ENCODE results near the gene ANKRD16.
"Not testable (repeated sequence)": the region's sequence is repeated elsewhere in the genome, so short reads cannot be mapped to it uniquely, and the experiment has no call there.

The ANKRD16 gene

DNA sequence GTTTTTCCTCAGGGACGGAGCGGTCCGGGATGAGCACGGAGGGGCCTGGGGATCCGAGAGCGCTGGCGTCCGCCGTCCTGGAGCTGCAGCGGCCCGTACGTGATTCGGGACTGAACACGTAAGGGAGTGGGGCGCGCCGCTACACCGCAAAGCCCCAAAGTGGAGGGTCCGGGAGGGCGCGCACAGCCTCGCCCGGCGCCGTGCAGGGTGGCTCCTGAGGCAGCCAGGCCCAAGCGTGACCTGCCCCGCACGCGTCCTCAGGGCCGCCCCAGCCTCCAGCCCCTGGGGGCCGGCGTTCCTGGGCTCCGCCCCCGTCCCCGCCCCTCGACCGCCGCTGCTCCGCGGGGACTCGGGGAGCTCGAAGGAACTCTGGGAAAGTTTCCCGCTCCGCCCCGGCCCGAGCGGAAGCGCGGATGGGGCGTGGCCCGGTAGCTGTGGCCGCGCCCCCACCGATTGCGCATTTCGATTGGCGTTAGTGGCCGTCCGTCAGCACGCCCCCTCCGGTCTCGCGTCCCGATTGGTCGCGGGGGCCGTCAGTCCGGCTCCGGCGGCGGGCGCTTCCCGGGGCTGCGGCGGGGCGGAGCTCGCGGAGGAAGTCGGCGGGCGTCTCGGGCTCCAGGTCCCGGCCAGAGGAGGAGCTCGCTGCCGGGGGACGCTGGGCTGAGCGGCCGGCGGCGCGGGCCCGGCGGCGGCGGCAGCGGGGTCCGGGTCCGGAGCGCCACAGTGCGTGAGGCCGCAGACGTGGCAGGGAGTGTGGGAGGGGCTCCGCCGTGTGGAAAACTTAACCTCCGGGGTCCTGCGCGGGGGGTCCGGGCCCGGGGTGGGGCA lies at the start of gene ANKRD16, which contains the start of gene FBH1:
Gene ANKRD16 (minus strand): TSS at position 270 of the 828 bp plus-strand sequence. CDS start 539 bp downstream, outside the sequence.
Gene FBH1 (plus strand): TSS at position 620 of the 828 bp plus-strand sequence. CDS start 103 bp downstream, at position 723.
- DNase-seq (ENCODE audit: low read depth, low spot score) = peak; percentile 98

DNA sequence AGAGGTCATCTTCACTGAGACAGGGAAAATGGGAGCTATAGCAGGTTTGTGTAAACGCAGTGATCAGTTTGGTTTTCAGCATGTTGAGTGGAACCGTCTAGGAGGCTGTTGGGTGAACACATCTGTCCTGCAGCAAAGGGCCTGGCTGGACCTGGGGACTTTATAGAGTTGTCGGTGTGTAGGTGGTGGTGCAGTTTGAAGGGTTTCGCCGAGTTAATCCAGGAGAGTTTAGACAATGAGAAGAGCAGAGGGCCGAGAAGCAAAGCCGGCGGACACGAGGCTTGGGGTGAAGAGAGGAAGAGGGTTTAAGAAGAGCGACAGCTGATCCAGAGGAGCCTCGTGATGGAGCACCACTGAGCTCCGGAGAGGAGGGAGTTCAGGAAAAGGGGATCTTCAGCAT lies 48.6 kb upstream of the ANKRD16 start:
- DNase-seq (ENCODE audit: low read depth, low spot score) = no peak

DNA sequence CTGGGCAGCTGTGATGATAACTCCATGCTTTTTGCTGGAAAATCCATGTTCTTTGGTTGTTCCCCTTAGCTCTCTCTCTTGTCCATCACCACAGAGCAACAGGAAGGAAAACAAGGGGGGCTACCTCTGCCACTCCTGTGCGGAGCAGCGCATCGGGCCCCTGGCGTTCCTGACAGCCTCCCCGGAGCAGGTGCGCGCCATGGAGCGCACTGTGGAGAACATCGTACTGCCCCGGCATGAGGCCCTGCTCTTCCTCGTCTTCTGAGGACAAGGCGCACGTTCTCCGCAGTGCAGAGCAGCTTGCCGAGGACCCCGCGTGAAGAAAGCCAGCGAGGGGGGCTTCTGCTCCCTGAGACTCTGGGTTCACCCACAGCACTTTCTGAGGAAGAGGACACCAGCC lies 47.3 kb upstream of the ANKRD16 start:
- no peak for DNase-seq (ENCODE audit: low read depth, low spot score)

DNA sequence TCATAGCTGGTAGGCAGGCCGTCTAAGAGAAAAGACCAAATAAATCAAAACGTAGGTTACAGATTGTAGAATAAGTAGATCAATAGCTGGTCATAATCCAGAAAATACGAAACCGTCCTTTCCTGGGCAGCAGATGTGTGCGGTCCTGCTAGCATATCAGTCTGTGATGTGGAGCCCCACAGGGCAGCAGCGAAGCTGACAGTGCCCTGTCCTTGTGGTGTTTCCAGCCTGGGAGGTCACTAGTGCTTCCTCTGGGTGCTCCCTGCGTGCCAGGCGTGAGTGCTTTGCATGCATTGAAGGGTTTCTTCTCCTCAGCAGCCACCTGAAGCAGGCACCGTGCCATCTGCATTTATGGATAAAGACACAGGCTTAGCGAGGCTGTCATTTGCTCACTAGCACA lies 45.9 kb upstream of the ANKRD16 start:
- DNase-seq (ENCODE audit: low read depth, low spot score) = no peak

DNA sequence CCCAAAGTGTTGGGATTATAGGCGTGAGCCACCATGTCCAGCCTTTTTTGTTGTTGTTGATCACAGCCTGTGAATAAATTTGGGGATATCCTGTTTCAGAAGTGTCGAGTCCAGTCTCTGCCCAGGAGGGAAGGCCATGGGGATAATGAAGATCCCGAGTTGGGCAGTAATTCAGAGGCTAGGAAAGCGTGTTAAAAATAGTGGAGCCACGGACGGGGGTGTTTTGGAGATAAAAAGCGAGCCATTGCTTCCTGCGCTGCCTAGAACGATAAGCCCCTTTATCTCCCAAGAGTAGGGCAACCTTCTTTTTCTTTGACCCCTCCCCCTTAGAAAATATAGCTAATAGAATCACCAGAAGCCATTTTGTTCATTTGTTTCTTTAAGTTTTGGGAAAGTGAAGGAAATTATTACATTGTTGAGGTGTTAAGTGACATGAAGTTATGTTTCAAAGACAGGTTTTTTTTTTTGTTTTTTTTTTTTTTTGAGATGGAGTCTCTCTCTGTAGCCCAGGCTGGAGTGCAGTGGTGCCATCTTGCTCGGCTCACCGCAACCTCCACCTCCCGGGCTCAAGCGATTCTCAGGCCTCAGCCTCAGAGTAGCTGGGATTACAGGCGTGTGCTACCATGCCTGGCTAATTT lies 44.3 kb upstream of the ANKRD16 start:
- DNase-seq (ENCODE audit: low read depth, low spot score) = no peak

DNA sequence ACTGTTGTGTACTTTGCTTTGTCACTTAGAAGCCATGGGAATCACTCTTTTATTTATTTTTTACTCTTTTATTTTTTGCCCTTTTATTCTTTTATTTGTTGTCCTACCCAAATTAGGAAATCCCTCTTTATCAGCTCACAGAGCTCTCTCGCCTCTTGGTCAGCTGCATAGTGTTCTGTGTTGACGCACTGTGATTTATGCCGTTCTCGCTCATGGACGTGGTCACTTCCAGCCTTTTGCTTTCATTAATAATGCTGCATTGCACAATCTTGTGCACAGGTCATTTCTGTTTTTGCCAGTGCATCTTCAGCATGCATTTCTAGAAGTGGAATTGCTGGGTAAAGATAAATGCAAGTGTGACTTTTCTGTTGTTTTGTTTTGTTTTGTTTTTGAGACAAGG lies 42.7 kb upstream of the ANKRD16 start:
- DNase-seq (ENCODE audit: low read depth, low spot score) = no peak

DNA sequence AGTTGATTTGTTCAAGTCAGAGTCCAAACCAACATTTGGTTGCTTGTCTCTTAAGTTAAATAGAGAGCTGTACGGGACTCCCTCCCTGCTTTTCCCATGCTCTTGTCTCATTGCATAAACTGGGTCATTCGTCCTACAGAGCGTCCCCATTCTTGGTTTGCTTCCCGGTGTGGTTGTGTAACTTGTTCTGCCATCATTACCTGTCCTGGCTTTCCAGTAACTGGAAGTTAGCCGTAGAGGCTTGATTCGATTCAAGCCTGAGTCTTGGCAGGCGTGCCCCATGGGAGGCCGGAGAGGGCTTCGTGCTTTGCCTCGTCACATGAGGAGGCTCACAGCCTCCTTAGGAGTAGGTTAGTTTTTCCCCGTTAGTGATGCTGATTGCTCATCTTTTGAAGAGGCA lies 40.6 kb upstream of the ANKRD16 start:
- no peak for DNase-seq (ENCODE audit: low read depth, low spot score)

DNA sequence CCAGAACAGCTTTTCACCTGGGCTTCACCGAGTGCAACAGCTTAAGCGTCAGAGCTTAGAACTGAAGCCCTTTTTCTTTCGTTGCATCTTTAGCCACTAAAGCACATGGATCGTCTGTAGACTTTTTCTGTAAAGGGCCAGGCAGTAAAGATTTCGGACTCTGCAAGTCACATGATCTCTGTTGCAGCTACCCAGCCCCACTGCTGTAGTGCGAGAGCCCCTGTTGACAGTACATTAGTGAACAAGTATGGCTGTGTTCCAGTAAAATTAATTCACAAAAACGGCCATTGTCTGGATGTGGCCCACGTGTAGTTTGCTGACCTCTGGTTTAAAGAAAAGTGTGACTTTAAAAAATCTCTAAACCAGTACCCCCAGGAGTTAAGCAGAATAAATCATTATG lies 39.7 kb upstream of the ANKRD16 start:
- DNase-seq (ENCODE audit: low read depth, low spot score) = no peak

DNA sequence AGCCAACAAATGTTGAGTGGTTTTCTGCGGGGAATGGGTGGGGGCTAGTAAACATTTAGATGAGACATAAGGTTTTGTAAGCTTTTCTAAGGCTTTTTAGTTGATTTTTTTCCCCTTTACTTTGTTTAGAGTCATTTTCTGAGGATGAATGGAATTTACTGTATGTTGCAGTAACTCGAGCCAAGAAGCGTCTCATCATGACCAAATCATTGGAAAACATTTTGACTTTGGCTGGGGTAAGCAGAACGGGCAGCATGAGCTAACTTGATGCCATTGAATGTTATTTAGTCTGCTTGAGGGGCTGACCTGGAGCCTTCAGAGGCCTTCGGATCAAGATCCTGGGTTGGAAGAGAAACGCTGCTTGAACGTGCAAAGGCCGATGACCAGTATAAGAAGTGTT lies 37.6 kb upstream of the ANKRD16 start:
- no peak for DNase-seq (ENCODE audit: low read depth, low spot score)

DNA sequence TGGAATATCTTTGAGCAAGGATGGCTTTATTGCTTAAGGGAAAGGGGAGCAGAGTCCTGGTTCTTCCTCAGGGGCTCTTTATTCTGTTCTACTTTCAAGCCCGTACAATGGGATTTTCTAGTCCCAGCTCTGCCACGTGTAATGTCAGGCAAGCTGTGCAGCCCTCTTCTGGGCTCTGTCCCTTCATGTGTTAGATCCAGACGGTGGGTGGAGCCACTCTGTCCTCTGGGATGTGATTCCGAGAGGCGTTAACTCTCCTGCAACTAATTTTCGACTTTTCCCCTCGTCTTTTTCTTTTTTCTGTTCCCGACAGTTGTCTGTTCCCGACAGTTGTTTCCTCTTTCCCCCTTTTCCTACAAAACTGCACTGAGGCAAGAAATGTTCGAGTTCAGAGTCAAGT lies 35.2 kb upstream of the ANKRD16 start:
- no peak for DNase-seq (ENCODE audit: low read depth, low spot score)

DNA sequence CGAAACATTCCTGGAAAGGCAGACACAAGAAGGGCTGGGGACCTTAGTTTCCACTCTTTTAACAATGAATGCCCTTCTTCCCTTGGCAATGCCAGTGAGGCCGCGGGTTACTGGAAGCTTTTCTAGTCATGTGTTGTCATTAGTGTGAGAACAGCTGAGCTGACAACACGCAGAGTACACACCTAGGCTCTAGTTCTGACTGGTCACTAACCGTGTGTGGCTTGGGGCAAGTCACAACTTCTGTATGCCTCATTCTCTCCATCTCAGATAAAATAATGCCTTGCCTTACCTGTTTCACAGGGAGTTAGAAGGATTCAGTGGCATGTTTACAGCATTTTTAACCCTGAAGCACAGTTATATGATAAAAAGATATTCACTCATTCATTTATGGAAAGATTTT lies 32.1 kb upstream of the ANKRD16 start:
- DNase-seq (ENCODE audit: low read depth, low spot score) = no peak

DNA sequence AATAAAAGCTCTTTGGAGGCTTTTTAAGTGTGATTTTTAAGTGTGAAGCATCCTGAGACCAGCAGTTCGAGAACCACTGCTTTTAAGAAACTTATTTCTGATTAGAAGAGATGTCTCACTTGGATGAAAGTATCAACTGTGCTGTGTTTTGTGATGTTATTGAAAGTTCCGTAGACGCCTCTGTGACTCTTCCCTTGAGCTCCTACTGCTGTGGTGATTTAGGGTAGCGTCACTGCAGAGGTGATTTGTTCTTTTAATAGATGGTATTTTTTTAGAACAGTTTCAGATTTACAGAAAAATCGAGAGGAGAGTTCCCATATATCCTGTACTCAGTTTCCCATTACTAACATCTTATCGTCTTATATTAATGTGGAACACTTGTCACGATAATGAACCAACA lies 29.9 kb upstream of the ANKRD16 start:
- DNase-seq (ENCODE audit: low read depth, low spot score) = no peak

DNA sequence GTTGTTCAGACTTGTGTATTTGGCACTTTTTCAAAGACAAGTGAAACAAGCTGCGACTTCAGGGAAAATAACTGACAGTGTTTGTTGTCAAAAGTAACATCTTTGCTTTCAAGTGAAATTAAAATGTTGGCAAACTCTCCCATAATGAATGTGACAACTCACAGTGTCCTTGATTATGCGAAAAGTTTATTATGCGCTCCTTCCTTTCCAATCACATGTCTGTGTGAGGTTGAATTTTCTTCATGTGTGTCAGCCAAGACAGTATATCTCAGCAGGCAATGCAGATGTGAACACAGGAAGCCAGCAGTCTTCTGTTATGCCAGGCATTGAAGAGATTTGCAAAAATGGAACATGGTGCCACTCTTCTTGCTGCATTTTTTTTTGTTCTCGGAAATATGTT lies 29.1 kb upstream of the ANKRD16 start:
- no peak for DNase-seq (ENCODE audit: low read depth, low spot score)

DNA sequence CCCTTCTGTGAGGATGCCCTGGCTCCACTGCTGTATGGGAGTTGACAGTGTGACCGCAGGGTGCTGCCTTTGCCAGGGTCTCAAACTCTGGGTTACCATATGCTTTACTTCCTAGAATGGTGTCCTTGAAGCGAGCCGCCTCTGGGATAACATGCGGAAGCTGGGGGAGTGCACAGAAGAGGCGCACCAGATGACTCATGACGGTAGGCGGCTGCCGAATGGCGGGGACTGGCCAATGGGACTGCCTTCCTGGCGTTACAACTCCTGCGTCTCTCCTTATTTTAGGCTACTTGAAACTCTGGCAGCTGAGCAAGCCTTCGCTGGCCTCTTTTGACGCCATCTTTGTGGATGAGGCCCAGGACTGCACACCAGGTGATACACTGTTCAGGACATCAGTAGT lies 27.6 kb upstream of the ANKRD16 start:
- DNase-seq (ENCODE audit: low read depth, low spot score) = no peak

DNA sequence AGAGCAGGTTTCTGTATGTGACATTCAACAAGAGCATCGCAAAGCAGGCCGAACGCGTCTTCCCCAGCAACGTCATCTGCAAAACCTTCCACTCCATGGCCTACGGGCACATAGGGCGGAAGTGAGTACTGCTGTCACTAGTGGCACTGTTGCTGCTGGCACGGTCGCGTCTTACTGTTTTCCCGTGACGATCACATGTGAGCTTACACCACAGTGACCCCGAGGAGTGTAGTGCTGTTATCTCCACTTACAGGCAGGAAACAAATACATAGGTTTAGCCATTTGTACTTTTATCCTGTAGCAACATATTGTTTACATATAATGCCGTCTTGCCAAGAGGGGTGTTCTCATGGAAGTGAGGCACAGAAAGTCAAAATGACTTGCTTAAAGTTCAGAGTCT lies 25.8 kb upstream of the ANKRD16 start:
- DNase-seq (ENCODE audit: low read depth, low spot score) = no peak

DNA sequence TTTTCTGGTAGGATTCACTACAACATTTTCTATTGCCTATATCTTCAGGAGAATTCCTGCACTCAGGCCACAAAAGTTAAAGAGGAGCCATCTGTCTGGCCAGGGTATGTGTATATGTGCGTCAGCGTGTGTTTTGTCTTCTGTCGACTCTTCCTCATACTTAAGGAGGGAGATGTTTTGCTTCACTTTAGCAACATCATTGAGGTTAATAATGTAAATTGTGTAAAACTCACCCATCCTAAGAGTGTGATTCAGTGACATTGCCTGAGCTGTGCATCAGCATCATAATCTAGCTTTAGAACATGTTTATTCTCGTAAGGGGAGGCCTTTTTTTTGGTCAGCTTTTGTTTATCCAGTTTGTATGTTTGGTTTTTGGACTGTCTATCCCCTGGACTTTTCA lies 24.0 kb upstream of the ANKRD16 start:
- DNase-seq (ENCODE audit: low read depth, low spot score) = no peak

DNA sequence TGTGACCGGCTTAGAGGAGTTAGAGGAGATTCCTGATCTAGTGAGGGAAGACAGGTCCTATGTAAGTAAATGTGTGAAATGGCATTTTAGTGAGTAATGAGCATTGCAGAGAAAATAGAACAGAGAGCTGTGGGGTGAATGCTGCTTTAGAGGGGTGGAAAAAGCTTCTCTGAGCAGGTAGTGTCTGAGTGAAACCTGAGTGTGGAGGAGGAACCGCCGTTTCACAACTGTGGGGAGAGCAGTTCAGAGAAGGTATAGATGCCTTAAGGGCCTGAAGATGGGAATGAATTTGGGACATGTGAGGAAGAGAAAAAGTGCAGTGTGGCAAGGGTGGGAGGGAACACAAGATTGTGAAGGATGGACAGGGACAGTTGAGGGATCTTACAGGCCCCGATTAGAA lies 22.0 kb upstream of the ANKRD16 start:
- no peak for DNase-seq (ENCODE audit: low read depth, low spot score)

DNA sequence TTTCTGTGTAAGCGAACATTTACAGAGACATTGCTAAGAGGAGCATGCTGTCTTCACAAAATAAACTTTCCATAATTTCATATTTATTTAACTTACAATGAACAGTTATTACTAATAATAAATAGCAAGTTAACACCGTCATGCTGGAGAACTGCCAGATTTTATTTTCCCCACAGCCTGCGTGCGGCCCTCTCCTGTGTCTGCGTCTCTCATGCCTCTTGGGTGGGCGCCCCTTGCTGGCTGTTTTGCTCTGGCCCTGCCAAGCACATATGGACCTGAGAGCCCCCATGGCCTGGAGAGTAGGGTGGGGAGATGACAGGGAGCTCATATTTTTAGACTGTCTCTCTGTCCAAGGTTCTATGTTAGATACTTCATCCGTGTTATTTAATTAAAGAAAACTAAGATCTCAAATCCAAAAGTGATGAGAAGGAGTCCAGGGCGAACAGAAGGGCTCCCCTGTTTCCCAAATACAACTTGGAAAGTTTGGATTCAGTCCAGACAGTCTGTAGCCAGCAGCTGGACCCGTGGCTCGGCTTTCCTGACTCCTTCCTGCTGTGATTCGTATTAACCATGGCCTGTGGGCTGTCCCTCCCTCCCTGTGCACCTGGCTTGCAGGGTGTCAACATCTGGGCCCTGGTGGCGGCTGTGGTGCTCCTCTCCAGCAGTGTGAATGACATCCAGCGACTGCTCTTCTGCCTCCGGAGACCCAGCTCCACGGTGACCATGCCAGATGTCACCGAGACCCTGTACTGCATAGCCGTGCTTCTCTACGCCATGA lies 20.8 kb upstream of the ANKRD16 start:
- no peak for DNase-seq (ENCODE audit: low read depth, low spot score)

DNA sequence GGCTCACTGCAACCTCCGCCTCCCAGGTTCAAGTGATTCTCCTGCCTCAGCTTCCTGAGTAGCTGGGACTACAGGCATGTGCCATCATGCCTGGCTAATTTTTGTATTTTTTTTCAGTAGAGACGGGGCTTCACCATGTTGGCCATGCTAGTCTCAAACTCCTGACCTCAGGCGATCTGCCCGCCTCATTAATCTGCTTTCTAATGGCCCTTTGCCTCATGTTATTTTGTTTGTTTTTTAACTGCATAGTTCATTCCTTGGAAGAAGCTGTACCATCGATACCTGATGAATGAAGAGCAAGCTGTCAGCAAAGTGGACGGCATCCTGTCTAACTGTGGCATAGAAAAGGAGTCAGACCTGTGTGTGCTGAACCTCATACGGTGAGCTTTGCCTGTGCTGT lies 19.0 kb upstream of the ANKRD16 start:
- not testable (repeated sequence) for DNase-seq (ENCODE audit: low read depth, low spot score)

DNA sequence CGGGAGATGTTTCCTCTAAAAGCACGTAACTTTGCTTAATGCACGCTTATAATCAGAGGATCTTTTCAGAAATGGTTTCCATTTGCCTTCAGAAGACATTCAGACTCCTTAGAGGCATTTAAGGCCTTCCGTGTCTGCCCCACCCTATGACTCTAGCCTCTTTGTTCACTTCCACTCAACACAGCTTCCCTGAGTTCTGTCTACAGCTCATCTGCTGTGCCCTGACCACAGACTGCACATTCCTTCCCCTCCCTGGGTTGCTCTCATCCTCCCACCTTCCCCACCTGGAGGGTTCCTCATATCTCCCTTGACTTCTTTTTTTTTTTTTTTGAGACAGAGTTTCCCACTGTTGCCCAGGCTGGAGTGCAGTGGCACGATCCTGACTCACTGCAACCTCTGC lies 17.0 kb upstream of the ANKRD16 start:
- DNase-seq (ENCODE audit: low read depth, low spot score) = no peak

DNA sequence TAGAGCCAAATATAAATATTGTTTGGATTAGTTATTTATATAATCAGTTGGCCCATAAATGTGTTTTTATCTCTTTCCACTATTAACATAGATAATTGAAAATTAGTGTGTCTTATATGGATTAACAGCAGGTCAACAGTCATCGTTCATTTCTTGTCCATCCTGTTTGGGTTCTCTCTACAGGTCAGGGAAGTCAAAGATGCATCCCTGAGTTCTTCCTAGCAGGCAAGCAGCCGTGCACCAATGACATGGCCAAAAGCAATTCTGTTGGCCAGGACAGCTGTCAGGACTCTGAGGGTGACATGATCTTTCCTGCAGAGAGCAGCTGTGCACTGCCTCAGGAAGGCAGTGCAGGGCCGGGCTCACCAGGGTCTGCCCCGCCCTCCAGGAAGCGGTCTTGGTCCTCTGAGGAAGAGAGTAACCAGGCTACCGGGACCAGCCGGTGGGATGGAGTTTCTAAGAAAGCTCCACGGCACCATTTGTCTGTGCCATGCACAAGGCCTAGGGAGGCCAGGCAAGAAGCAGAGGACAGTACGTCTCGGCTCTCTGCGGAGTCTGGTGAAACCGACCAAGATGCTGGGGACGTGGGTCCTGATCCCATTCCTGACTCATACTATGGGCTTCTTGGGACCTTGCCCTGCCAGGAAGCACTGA lies 16.3 kb upstream of the ANKRD16 start:
- no peak for DNase-seq (ENCODE audit: low read depth, low spot score)

DNA sequence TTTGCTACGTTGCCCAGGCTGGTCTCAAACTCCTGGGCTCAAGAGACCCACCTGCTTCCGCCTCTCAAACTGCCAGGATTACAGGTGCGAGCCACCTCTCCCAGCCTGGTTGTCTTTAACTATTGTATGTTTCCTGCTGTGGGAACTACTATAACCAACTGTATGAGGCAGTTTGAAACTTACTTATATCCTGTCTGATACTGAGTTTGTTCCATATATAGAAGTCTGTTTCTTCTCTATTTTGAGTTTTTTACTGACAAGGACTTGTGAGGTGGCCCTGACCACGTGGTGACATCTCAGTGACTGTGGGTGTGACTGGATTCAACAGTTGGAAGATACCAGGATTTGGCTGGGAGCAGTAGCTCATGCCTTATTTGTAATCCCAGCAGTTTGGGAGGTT lies 14.5 kb upstream of the ANKRD16 start:
- no peak for DNase-seq (ENCODE audit: low read depth, low spot score)
